ENCODE data around the gene BLOC1S3. TPM values are rescaled to one million over a fixed set of nuclear protein-coding genes. Genes with fewer than 3 reads are reported as not detected.
A peak's percentile ranks its signal among the peaks of the same experiment; 100 is the strongest.

The BLOC1S3 gene
- total and polyA plus RNA-seq, 4 donors, result 2.3 to 15.1 (median 8.3) TPM

DNA sequence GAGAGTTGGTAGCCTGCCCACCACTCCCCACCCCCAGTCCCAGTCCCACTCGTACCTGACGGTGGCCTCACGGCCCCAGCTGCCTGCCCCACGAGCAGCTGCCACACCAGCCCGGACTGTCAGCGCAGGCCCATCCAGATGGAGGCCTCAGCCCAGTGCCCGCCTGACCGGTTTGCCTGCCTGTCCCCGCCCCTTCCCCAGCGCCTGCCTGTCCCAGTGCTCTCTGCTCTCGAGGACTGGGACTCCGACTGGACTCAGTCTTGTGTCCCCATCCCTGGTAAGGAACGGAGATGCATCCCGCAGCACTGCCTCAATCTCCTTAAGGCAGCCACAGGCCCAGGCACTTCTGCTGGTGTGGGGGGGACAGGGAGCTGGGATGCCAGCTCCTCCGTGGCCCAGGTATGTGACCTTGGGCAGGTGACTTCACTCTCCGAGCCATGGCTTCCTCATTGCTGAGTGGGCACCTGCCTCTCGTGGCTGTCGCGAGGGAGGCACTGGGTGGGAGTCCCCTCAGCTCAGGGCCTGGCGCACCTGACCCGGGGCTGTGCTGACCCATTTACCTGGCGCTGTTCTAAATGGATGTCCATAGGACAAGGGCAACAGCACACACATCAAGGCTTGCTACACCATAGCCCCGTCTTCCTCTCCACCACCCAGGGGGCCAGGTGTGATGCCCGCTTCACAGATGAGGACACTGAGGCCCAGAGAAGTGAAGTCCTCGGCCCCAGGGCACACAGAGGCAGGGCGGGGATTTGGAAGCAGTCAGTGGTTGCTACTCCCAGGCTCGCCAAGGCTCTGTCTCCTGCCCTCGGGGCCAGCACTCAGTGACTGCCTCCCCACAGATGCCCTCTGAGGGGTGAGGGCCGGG, 17.5 kb upstream of the BLOC1S3 start, which contains the start of gene NKPD1:
Gene NKPD1 (minus strand): TSS at position 113 of the 868 bp plus-strand sequence. CDS start 832 bp downstream, outside the sequence.
- H3K9me3 ChIP-seq (ENCODE audit: control insufficient read depth, insufficient read depth, low read length), result no peaks in the 10 kb centered on the region
- 55% methylated on average over 29 of the region's 29 CpGs for WGBS (ENCODE audit: insufficient coverage)
- no peak within 1 kb of the TSS for H3K4me3 ChIP-seq (ENCODE audit: low read depth, low read length)
- no peak for DNase-seq (ENCODE audit: low read depth in 4 of 6, low spot score in 6 of 6)
- no peak within 1 kb of the TSS for H3K27ac ChIP-seq (ENCODE audit: low read depth, low read length)
- peaks cover 34% of the 10 kb centered on the region for H3K36me3 ChIP-seq (ENCODE audit: control insufficient read depth, insufficient read depth, low read length)
- H3K27me3 ChIP-seq (ENCODE audit: control insufficient read depth, insufficient read depth, low read length), result peaks cover 25% of the 10 kb centered on the region
- H3K4me1 ChIP-seq (ENCODE audit: control insufficient read depth, insufficient read depth, low read length), result peaks cover 15% of the 10 kb centered on the region

DNA sequence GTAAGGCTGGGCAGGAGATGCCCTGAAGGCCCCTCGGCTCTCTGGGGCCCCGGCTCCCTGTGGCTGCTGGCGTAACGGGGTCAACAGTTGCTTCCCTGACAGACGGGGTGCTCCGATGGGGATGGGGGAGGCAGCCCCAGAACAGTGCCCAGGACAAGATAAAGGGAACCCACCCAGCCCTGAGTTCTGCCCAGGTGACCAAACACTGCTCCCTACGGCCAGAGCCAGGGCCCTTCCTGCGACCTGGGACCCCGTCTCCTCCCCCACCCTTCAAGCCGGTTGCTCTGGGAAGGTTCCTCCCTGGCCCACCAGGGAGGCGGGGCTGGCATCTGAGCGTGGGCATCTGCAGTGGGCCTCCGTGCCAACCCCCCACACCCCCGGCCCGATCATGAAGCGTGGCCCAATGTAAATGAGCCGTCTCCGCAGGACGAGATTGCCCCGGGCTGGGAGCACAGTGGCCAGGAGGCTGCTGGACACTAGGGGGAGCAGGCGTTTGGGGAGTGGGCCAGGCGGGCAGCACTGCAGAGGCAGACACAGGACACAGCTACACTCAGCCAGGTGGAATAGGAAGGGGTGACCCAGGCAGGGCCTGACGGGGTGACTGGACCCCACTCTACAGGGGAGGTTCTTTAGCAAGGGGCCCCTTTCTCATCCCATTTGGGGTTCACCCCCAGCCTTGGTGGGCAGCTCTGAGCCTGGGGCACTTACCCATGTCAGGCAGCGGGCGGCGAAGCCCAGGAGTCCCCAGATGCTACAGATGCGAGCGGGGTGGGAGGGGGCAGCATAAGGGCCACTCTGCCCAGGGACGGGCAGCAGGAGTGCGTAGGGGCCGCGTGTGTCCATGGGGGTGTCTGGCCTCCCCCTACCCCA, 16.6 kb upstream of the BLOC1S3 start:
- no peak overlapping the region for H3K27ac ChIP-seq (ENCODE audit: low read depth, low read length)
- DNase-seq (ENCODE audit: low read depth in 4 of 6, low spot score in 6 of 6), result peak in 2 of 6 donors; percentile 20 to 29
- H3K36me3 ChIP-seq (ENCODE audit: control insufficient read depth, insufficient read depth, low read length), result peaks cover 37% of the 10 kb centered on the region
- peaks cover 22% of the 10 kb centered on the region for H3K27me3 ChIP-seq (ENCODE audit: control insufficient read depth, insufficient read depth, low read length)
- H3K4me1 ChIP-seq (ENCODE audit: control insufficient read depth, insufficient read depth, low read length), result peaks cover 20% of the 10 kb centered on the region
- no peaks in the 10 kb centered on the region for H3K9me3 ChIP-seq (ENCODE audit: control insufficient read depth, insufficient read depth, low read length)
- 44% methylated on average over 31 of the region's 32 CpGs for WGBS (ENCODE audit: insufficient coverage)
- no peak overlapping the region for H3K4me3 ChIP-seq (ENCODE audit: low read depth, low read length)

DNA sequence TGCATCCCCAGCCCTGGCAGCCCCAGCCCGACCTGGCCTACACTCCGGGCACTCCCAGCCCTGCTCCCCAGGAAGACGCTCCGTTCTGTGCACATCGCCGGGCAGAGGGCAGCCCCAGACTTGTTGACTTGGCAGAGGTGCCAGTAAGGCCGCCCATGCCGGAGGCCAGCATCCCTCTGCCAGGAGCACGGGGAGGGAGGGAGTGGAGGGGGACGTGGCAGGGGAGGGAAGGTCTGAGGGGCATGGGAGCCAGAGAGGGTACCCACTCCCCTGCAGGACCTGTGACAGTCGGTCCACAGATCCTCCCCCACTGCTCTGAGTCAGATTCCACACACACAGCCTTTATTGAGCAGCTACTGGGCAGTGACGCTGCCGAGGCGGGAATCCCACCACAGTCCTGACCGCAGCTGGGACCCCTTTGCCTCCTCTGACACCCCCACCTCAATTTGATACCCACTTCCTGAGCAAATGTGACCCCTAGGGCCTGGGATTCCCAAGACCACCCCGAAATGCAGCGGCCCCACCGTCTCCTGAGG, 15.9 kb upstream of the BLOC1S3 start:
- H3K27ac ChIP-seq (ENCODE audit: low read depth, low read length), result no peak overlapping the region
- H3K4me1 ChIP-seq (ENCODE audit: control insufficient read depth, insufficient read depth, low read length), result peaks cover 20% of the 10 kb centered on the region
- H3K27me3 ChIP-seq (ENCODE audit: control insufficient read depth, insufficient read depth, low read length), result peaks cover 22% of the 10 kb centered on the region
- H3K9me3 ChIP-seq (ENCODE audit: control insufficient read depth, insufficient read depth, low read length), result no peaks in the 10 kb centered on the region
- DNase-seq (ENCODE audit: low read depth in 4 of 6, low spot score in 6 of 6), result no peak
- 83% methylated on average over 11 of the region's 18 CpGs for WGBS (ENCODE audit: insufficient coverage)
- peaks cover 36% of the 10 kb centered on the region for H3K36me3 ChIP-seq (ENCODE audit: control insufficient read depth, insufficient read depth, low read length)
- H3K4me3 ChIP-seq (ENCODE audit: low read depth, low read length), result no peak overlapping the region

DNA sequence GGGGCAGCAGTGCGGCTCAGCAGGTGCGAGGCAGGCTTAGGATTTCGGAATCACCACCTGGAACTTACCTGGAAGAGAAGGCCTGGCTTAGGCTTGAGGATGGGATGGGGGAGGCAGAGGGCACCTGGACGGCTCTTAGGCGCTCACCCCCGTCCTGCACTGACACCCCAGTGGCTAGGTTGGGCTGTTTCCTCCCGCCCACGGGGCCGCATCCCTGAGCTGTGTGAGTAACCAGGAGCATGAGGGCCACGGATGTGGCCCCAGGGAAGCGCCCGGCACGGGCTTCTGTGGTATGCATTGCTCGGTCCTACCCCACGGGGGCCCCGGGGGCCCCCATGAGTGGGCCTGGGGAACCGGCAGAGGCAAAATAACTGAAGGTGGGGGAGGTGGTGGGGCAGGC, 15.4 kb upstream of the BLOC1S3 start:
- Histone ChIP-seq H3K27me3 (ENCODE audit: control insufficient read depth, insufficient read depth, low read length) (peaks cover 22% of the 10 kb centered on the region), H3K4me1 (ENCODE audit: control insufficient read depth, insufficient read depth, low read length) (peaks cover 20% of the 10 kb centered on the region), H3K27ac (ENCODE audit: low read depth, low read length) (no peak overlapping the region), H3K36me3 (ENCODE audit: control insufficient read depth, insufficient read depth, low read length) (peaks cover 36% of the 10 kb centered on the region), H3K4me3 (ENCODE audit: low read depth, low read length) (no peak overlapping the region), H3K9me3 (ENCODE audit: control insufficient read depth, insufficient read depth, low read length) (no peaks in the 10 kb centered on the region)
- no peak for DNase-seq (ENCODE audit: low read depth in 4 of 6, low spot score in 6 of 6)
- 88% methylated on average over 14 of the region's 17 CpGs for WGBS (ENCODE audit: insufficient coverage)

DNA sequence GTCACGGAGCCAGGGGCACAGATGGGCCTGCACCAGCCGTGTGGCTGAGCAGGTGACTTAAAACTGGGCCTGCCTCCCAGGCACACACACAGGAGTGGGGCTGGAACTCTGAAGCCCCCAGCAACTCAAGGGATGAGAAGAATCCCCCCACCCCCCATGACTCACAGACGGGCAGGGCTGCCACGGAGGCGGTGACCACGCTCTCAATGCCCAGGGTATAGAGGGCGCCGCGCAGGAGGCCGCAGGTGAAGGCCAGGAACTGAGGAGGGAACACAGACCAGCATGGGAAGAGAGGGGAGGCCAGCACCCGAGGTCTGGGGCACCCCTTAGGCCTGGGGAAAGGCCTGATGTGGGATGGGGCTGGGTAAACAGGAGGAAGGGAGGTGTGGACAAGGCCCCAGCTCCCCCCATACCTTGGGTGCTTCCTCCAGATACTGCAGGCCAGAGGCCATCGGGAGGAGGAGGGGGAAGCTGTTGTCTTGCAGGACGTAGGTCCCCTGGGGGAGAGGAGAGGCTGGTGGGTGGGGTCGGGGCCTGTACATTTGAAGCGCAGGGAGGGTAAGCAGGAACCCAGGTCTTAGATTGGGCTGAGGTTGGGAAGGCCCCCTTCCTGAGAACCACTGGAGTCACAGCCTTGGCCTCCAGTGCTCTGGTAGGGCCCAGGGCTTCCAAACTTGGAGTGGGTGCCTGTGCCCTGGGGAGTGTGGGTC, 14.7 kb upstream of the BLOC1S3 start:
- DNase-seq (ENCODE audit: low read depth in 4 of 6, low spot score in 6 of 6), result no peak
- Histone ChIP-seq H3K27me3 (ENCODE audit: control insufficient read depth, insufficient read depth, low read length) (peaks cover 20% of the 10 kb centered on the region), H3K27ac (ENCODE audit: low read depth, low read length) (no peak overlapping the region), H3K36me3 (ENCODE audit: control insufficient read depth, insufficient read depth, low read length) (peaks cover 31% of the 10 kb centered on the region), H3K4me1 (ENCODE audit: control insufficient read depth, insufficient read depth, low read length) (peaks cover 20% of the 10 kb centered on the region), H3K9me3 (ENCODE audit: control insufficient read depth, insufficient read depth, low read length) (no peaks in the 10 kb centered on the region), H3K4me3 (ENCODE audit: low read depth, low read length) (no peak overlapping the region)
- WGBS (ENCODE audit: insufficient coverage), result 84% methylated on average over 11 of the region's 15 CpGs

DNA sequence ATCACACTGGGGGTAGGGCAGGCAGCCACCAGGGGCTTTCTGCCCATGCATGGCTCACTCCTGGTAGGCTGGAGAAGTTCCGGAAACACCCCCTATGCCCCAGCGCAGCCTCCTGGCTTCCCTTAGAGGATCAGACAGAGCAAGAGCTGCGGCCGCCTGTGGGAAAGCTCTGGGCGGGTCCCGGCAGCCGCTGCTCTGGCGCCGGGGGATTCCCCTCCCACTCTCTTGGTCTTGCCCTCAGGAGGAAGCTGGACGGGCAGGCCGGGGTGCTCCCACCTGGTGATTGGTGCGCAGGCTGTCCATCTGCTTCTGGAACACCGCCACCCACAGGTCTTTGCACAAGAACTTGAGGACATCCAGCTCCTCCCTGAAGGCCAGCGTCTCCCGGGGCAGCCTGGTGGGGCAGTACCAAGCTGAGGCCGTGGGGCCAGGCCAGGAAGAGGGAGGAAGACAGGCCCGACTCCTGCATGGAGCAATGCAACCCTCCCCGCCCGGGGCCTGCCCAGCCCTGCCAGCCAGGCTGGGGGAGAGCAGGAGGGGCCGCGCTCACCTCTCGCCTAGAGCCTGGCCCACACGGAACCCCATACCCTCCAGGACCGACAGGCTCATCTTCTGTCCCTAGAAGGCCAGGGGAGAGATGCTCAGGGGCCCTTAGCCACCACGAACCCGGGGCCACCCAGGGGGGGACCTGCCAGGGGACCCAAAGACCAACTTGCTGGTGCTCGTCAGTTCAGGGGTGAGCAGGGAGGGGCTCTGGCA, 13.8 kb upstream of the BLOC1S3 start:
- Histone ChIP-seq H3K27me3 (ENCODE audit: control insufficient read depth, insufficient read depth, low read length) (peaks cover 18% of the 10 kb centered on the region), H3K36me3 (ENCODE audit: control insufficient read depth, insufficient read depth, low read length) (peaks cover 37% of the 10 kb centered on the region), H3K9me3 (ENCODE audit: control insufficient read depth, insufficient read depth, low read length) (no peaks in the 10 kb centered on the region), H3K4me1 (ENCODE audit: control insufficient read depth, insufficient read depth, low read length) (peaks cover 20% of the 10 kb centered on the region), H3K27ac (ENCODE audit: low read depth, low read length) (no peak overlapping the region), H3K4me3 (ENCODE audit: low read depth, low read length) (no peak overlapping the region)
- WGBS (ENCODE audit: insufficient coverage), result 49% methylated on average over 27 of the region's 27 CpGs
- DNase-seq (ENCODE audit: low read depth in 4 of 6, low spot score in 6 of 6), result no peak

DNA sequence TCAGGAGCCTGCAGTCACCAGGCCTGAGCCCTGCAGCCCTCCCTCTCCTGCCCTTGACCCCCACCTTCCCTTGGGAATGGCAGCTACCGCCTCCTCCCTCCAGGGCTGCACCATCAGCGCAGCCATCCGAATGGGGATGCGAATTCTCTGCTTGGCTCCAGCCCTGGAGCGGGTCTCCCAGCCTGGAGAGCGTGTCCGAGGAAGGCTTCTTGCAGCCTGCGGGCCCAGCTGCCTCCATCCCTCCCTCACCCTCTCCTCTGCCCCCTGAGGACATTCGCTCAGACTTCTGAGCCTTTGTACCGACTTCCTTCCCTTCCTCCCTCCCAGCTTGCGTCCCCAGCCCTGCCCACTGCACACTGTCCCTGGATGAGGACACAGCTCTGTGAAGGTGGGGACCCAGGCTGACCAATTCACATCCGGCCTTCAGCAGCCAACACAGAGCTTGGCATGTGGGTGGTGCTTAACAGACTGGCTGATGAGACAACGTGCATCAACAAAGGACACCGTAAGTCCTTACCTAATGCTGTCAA, 11.8 kb upstream of the BLOC1S3 start:
- H3K4me1 ChIP-seq (ENCODE audit: control insufficient read depth, insufficient read depth, low read length), result peaks cover 24% of the 10 kb centered on the region
- DNase-seq (ENCODE audit: low read depth in 4 of 6, low spot score in 6 of 6), result no peak
- no peak overlapping the region for H3K4me3 ChIP-seq (ENCODE audit: low read depth, low read length)
- H3K36me3 ChIP-seq (ENCODE audit: control insufficient read depth, insufficient read depth, low read length), result peaks cover 36% of the 10 kb centered on the region
- no peaks in the 10 kb centered on the region for H3K27me3 ChIP-seq (ENCODE audit: control insufficient read depth, insufficient read depth, low read length)
- H3K9me3 ChIP-seq (ENCODE audit: control insufficient read depth, insufficient read depth, low read length), result no peaks in the 10 kb centered on the region
- no peak overlapping the region for H3K27ac ChIP-seq (ENCODE audit: low read depth, low read length)
- 47% methylated on average over 14 of the region's 14 CpGs for WGBS (ENCODE audit: insufficient coverage)

DNA sequence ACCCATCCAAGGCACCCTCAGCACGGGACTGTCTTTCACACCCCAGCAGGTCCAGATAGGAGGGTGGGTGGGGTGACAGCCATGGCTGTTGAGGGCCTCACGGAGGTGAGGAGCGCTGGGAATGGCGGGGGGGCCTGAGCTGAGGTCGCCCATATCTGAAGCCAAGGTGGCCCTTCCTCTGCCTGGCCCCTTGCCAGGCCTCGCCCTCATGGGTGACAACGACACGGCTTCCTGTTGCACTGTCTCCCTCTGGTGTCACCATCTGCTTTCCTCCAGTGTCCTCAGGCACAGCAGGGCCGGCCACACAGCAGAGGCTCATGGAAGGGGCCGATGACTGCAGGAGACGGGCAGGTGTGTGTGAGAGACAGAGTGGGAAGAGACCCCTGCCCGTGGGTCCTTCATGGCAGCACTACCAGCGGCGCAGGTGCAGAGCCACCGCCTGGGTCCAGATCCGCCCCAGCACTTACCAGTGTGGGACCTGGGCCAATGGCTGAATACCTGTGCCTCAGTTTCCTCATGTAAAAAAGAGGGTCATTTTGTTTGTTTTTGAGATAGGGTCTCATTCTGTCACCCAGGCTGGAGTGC, 9.7 kb upstream of the BLOC1S3 start:
- no peak overlapping the region for H3K27ac ChIP-seq (ENCODE audit: low read depth, low read length)
- peaks cover 18% of the 10 kb centered on the region for H3K4me1 ChIP-seq (ENCODE audit: control insufficient read depth, insufficient read depth, low read length)
- 90% methylated on average over 15 of the region's 16 CpGs for WGBS (ENCODE audit: insufficient coverage)
- H3K36me3 ChIP-seq (ENCODE audit: control insufficient read depth, insufficient read depth, low read length), result peaks cover 25% of the 10 kb centered on the region
- H3K9me3 ChIP-seq (ENCODE audit: control insufficient read depth, insufficient read depth, low read length), result no peaks in the 10 kb centered on the region
- DNase-seq (ENCODE audit: low read depth in 4 of 6, low spot score in 6 of 6), result no peak
- no peak overlapping the region for H3K4me3 ChIP-seq (ENCODE audit: low read depth, low read length)
- H3K27me3 ChIP-seq (ENCODE audit: control insufficient read depth, insufficient read depth, low read length), result no peaks in the 10 kb centered on the region
